Bronchial epithelial cell (primary cell): ENCODE data around the gene GRM8. TPM values are rescaled to one million over a fixed set of nuclear protein-coding genes. Genes with fewer than 3 reads are reported as not detected.

ENCODE experiments used
- DNase-seq: peaks from one replicate; pipeline ENCODE4 v3.0.0-alpha.2; 2010; ENCODE audit warnings: low read depth
- FAIRE-seq: peaks from 2 replicates; lab custom pipeline; 2011; peaks lifted over from hg19 to GRCh38; lab: Jason Lieb, UNC
- H3K27me3 ChIP-seq: 2 replicates; pipeline ENCODE4 v1.5.1; 2011; ENCODE audit warnings: low read length; ENCODE audit not compliant: control insufficient read depth, insufficient read depth
- H3K36me3 ChIP-seq: 2 replicates; pipeline ENCODE4 v1.5.1; 2011; ENCODE audit warnings: low read length; ENCODE audit not compliant: control insufficient read depth, insufficient read depth
- H3K4me3 ChIP-seq: 2 replicates; pipeline ENCODE4 v1.5.1; 2011; ENCODE audit warnings: mild to moderate bottlenecking, low read depth, low read length, control low read depth
- total RNA-seq: library from RNA; depleted of rRNA; stranded (reverse); fragments of >200 nt; gene quantifications from 2 replicates; pipeline ENCODE4 v1.2.1, GENCODE V29; 2014
- TF ChIP-seq, protein P1 (sequence below): IDR thresholded peaks from 2 replicates; pipeline ENCODE4 v1.5.1; 2011; ENCODE audit warnings: mild to moderate bottlenecking, moderate library complexity, low read length, control low read depth, inconsistent platforms; ENCODE audit not compliant: insufficient read depth, severe bottlenecking

GRM8 gene
- total RNA-seq, 1 donor from 2014 or later = not detected

DNA sequence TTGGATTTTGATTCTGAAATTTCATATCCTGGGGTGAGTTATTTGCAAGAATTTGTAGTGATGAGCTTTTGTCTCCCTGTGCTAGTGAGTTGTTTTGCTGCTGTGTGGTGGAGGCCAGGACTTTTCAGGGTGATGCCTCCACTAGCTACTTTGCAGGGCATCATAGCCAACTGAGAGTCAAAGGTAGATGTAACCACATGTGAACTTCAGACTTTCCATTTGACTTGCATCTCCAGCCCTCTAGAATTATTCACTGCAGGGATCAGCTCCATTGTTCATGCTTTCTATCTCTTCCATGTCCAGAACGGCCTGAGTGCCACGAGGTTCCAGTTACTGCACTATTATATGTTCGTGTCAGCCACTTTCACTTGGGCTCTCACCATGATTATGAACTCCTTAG, 534.3 kb downstream of the GRM8 start:
- Histone ChIP-seq H3K4me3 (no peak overlapping the region), H3K36me3 (no peaks in the 10 kb centered on the region), H3K27me3 (no peaks in the 10 kb centered on the region)
- TF ChIP-seq, protein P1, sequence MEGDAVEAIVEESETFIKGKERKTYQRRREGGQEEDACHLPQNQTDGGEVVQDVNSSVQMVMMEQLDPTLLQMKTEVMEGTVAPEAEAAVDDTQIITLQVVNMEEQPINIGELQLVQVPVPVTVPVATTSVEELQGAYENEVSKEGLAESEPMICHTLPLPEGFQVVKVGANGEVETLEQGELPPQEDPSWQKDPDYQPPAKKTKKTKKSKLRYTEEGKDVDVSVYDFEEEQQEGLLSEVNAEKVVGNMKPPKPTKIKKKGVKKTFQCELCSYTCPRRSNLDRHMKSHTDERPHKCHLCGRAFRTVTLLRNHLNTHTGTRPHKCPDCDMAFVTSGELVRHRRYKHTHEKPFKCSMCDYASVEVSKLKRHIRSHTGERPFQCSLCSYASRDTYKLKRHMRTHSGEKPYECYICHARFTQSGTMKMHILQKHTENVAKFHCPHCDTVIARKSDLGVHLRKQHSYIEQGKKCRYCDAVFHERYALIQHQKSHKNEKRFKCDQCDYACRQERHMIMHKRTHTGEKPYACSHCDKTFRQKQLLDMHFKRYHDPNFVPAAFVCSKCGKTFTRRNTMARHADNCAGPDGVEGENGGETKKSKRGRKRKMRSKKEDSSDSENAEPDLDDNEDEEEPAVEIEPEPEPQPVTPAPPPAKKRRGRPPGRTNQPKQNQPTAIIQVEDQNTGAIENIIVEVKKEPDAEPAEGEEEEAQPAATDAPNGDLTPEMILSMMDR = no peak
- no peak for FAIRE-seq
- DNase-seq = no peak

DNA sequence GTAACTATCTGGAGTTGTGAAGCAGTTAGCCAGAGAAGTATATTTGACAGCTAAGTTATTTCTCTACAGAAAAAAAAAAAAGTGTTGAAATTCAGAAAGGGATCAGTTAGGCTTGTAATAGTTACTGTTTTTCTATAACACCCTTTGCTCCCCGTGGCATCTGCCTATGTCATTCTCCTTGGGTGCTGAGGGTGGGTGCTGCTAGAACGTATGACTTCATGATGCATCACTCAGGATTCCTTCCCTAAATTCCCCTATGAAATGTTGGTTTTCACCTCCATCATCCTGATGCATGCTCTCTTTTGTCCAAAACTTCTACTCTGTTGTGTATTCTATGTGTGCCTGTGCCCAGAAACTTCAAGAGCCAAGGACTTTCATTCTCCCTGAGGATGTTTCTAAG, 536.4 kb downstream of the GRM8 start:
- FAIRE-seq (no peak), DNase-seq (peak; percentile 23)
- Histone ChIP-seq H3K36me3 (no peaks in the 10 kb centered on the region), H3K4me3 (no peak overlapping the region), H3K27me3 (no peaks in the 10 kb centered on the region)
- TF ChIP-seq, protein P1 = no peak

DNA sequence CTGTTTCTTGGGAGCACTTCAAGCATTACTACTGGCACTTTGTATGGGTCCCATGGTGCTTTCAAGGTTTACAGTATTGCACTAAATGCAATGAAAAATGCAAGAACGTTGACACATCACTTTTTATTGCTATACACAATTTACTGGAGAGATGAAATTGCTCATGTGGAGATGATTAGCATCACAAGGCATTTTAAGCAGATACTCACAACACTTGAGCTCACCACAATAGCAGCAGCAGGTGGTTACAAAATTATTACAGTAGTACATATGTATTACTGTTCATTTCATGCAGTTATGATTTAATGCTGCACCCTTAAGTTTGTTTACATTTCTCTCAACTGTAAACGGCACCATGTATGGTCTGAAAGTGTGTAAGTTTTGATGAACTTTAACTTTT, 537.7 kb downstream of the GRM8 start:
- TF ChIP-seq, protein P1 = no peak
- H3K36me3 ChIP-seq = no peaks in the 10 kb centered on the region
- no peak for FAIRE-seq

DNA sequence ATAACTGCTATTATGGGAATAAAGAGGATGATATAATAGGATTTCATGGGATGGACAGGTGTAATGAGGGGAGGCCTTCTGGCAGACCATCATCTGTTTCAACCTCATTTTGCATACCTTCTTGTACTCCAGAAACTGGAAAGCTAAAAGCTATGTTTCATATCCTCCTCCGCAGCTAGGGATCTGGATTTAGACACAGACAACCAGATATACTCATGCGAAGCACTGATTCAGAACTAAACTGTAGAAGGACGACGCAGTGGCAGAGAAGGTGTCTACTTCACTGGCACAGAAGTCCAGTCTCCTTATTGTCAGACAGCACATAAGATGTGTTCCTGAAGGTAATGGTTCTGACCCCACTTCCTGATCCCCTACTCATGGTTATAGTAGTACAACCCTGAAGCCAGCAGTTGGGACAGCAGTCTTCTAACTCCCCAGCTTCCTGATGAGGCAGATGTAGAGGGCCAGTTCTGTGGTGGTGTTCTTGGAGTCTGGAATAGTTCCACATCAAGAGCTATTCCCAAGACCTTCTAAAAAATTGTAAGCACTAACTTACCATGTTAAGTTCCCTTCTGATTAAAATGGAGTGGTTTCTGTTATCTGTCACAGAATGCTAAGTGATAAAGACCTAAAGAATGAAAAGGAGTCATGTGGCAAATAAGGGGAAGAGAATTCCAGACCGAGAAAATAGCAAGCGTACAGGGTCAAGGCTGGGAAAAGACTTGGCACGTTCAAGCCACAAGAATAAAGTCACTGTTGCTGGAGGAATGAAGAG, 550.3 kb downstream of the GRM8 start:
- Histone ChIP-seq H3K4me3 (no peak overlapping the region), H3K27me3 (no peaks in the 10 kb centered on the region), H3K36me3 (no peaks in the 10 kb centered on the region)
- DNase-seq (no peak), FAIRE-seq (no peak)
- TF ChIP-seq, protein P1 = no peak

More for the DNA sequence above, 537.7 kb downstream of the GRM8 start:
- no peak overlapping the region for H3K4me3 ChIP-seq
- H3K27me3 ChIP-seq = no peaks in the 10 kb centered on the region
- DNase-seq = no peak

DNA sequence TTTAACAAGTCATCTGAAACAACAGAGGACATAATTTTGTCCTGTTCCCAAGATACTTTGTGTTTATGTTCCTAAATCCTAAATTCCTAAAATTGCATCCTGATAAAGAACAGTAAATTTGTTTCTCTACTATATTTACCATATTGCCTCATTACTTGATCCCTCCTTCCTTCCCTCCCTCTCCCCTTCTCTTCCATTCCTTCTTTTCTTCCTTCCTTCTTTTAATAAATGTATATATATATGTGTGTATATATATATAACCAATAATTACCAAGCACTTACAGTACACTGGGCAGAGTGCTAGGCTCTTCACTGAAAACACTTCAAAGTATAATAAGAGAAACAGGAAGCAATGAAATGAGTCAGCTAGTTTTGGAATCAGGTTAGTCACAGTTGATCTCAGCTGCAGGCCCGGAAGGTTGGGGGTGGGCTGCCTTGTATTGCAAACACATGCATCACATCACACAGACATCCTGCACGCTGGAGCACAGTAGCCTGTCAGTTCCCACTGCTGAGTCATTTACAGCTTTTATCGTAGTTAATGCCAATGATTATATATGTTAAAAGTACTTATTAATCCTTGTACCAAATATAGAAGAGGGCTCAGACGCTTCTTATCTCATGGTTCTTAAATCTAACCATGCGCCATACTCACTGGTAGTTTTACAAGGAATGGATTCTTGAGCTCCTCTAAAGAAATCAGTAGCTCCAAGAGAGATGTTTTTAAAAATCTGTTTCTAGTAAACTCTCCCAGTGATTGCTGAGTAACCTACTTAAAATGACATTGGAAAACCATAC, 551.7 kb downstream of the GRM8 start:
- no peaks in the 10 kb centered on the region for H3K36me3 ChIP-seq
- peak; percentile 92 for FAIRE-seq
- H3K4me3 ChIP-seq = no peak overlapping the region
- peak; percentile 98 for DNase-seq
- no peaks in the 10 kb centered on the region for H3K27me3 ChIP-seq
- TF ChIP-seq, protein P1 = no peak
